Measurements from ENCODE around the gene TMCC3. TPM values are rescaled to one million over a fixed set of nuclear protein-coding genes. Genes with fewer than 3 reads are reported as not detected.

The TMCC3 gene
- total RNA-seq, 2 experiments from 2014 or later: 0.11 to 0.25 TPM

GRCh38 chr12:94631058-94631457 is 19.3 kb downstream of the TMCC3 start:
- H3K27ac Mint-ChIP-seq: no peak overlapping the region
- H3K36me3 Mint-ChIP-seq (ENCODE audit: low read depth): no peaks in the 10 kb centered on the region
- ATAC-seq: no peak
- intact Hi-C loops (cut with micrococcal nuclease): no loop called here
- no peaks in the 10 kb centered on the region for H3K9me3 Mint-ChIP-seq
- ChIA-PET CTCF (no interaction called here), POLR2A (no interaction called here)
- H3K4me3 Mint-ChIP-seq: no peak overlapping the region
- H3K27me3 Mint-ChIP-seq: no peaks in the 10 kb centered on the region
- no peaks in the 10 kb centered on the region for H3K4me1 Mint-ChIP-seq (ENCODE audit: low read depth)
- no peak for DNase-seq
- TF ChIP-seq CTCF (IDR thresholded peaks at IDR 0.05): no peak

- Mint-ChIP-seq H3K4me1 (ENCODE audit: low read depth) (no peaks in the 10 kb centered on the region), H3K4me3 (no peak overlapping the region), H3K27ac (no peak overlapping the region), H3K9me3 (peaks cover 2% of the 10 kb centered on the region), H3K27me3 (no peaks in the 10 kb centered on the region), H3K36me3 (ENCODE audit: low read depth) (no peaks in the 10 kb centered on the region)
- DNase-seq: no peak
- ATAC-seq: no peak
- CTCF ChIA-PET: no interaction called here
- intact Hi-C loops (cut with micrococcal nuclease): no loop called here
- no peak for TF ChIP-seq CTCF (IDR thresholded peaks at IDR 0.05)
- POLR2A ChIA-PET: interaction anchor here (0.5 kb wide), 1 partner anchor 13 kb away, joined by 3 read pairs; no protein-coding TSS in a partner anchor
Observed at GRCh38 chr12:94628819-94629472, 21.4 kb downstream of the TMCC3 start.

- peaks cover 2% of the 10 kb centered on the region for H3K9me3 Mint-ChIP-seq
- no peak for DNase-seq
- POLR2A ChIA-PET: no interaction called here
- intact Hi-C loops (cut with micrococcal nuclease): no loop called here
- no peak overlapping the region for H3K27ac Mint-ChIP-seq
- no peak for ATAC-seq
- no peak for TF ChIP-seq CTCF (IDR thresholded peaks at IDR 0.05)
- no peaks in the 10 kb centered on the region for H3K36me3 Mint-ChIP-seq (ENCODE audit: low read depth)
- H3K4me1 Mint-ChIP-seq (ENCODE audit: low read depth): no peaks in the 10 kb centered on the region
- CTCF ChIA-PET: no interaction called here
- H3K27me3 Mint-ChIP-seq: no peaks in the 10 kb centered on the region
- H3K4me3 Mint-ChIP-seq: no peak overlapping the region
Observed at GRCh38 chr12:94628369-94628768, 22.0 kb downstream of the TMCC3 start.

GRCh38 chr12:94625531-94625930 is 24.8 kb downstream of the TMCC3 start:
- ChIA-PET POLR2A (no interaction called here), CTCF (no interaction called here)
- Mint-ChIP-seq H3K27ac (no peak overlapping the region), H3K4me1 (ENCODE audit: low read depth) (peaks cover 18% of the 10 kb centered on the region), H3K36me3 (ENCODE audit: low read depth) (no peaks in the 10 kb centered on the region), H3K9me3 (peaks cover 2% of the 10 kb centered on the region), H3K27me3 (no peaks in the 10 kb centered on the region), H3K4me3 (no peak overlapping the region)
- ATAC-seq (no peak), DNase-seq (no peak)
- no peak for TF ChIP-seq CTCF (IDR thresholded peaks at IDR 0.05)
- intact Hi-C loops (cut with micrococcal nuclease): no loop called here

- DNase-seq (no peak), ATAC-seq (no peak)
- peaks cover 24% of the 10 kb centered on the region for H3K4me1 Mint-ChIP-seq (ENCODE audit: low read depth)
- no peaks in the 10 kb centered on the region for H3K36me3 Mint-ChIP-seq (ENCODE audit: low read depth)
- peaks cover 2% of the 10 kb centered on the region for H3K9me3 Mint-ChIP-seq
- no peak for TF ChIP-seq CTCF (IDR thresholded peaks at IDR 0.05)
- intact Hi-C loops (cut with micrococcal nuclease): no loop called here
- no peak overlapping the region for H3K4me3 Mint-ChIP-seq
- H3K27ac Mint-ChIP-seq: no peak overlapping the region
- POLR2A ChIA-PET: interaction anchor here (1.2 kb wide), 1 partner anchor 43 kb away, joined by 4 read pairs; no protein-coding TSS in a partner anchor
- CTCF ChIA-PET: interaction anchor here (0.8 to 1.3 kb wide), 3 partner anchors 14 to 522 kb away, joined by 3 to 4 read pairs (median 4); no protein-coding TSS in a partner anchor
- no peaks in the 10 kb centered on the region for H3K27me3 Mint-ChIP-seq
Observed at GRCh38 chr12:94623161-94623920, 27.0 kb downstream of the TMCC3 start.
